Measurements from ENCODE around the gene KRTAP1-1. TPM values are rescaled to one million over a fixed set of nuclear protein-coding genes. Genes with fewer than 3 reads are reported as not detected.
"Not testable (repeated sequence)": the region's sequence is repeated elsewhere in the genome, so short reads cannot be mapped to it uniquely, and the experiment has no call there.

The KRTAP1-1 gene
- total and polyA plus RNA-seq, 8 donors, result not detected

DNA sequence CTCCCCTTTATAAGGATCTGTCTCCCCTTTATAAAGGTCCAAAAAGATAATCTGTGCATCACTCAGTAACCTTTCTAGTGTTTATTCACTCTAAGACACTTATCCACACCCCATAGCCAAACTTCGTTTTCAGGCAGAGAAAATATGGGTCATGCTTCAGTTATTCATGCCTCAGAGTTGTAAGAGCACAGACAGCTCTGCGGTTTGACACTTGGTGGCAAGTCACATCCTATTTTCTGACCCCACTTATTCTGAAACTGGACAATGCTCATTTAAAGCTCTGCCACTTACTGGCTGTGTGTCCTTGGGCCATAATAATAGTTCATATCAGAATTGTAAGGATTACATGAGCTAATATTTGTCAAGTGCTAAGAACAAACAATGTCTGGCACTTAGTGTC lies 7.9 kb upstream of the KRTAP1-1 start:
- TF ChIP-seq, protein P1, sequence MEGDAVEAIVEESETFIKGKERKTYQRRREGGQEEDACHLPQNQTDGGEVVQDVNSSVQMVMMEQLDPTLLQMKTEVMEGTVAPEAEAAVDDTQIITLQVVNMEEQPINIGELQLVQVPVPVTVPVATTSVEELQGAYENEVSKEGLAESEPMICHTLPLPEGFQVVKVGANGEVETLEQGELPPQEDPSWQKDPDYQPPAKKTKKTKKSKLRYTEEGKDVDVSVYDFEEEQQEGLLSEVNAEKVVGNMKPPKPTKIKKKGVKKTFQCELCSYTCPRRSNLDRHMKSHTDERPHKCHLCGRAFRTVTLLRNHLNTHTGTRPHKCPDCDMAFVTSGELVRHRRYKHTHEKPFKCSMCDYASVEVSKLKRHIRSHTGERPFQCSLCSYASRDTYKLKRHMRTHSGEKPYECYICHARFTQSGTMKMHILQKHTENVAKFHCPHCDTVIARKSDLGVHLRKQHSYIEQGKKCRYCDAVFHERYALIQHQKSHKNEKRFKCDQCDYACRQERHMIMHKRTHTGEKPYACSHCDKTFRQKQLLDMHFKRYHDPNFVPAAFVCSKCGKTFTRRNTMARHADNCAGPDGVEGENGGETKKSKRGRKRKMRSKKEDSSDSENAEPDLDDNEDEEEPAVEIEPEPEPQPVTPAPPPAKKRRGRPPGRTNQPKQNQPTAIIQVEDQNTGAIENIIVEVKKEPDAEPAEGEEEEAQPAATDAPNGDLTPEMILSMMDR (IDR thresholded peaks at IDR 0.05), result no peak
- Histone ChIP-seq H3K4me1 (no peaks in the 10 kb centered on the region), H3K27me3 (peaks cover 3 to 39% of the 10 kb centered on the region in 2 donors), H3K4me3 (no peak overlapping the region), H3K9me3 (peaks cover 0 to 1% of the 10 kb centered on the region in 2 donors), H3K27ac (no peak overlapping the region), H3K36me3 (no peaks in the 10 kb centered on the region)
- intact Hi-C loops (cut with DNase I), result no loop called here
- DNase-seq (no peak), ATAC-seq (no peak)

DNA sequence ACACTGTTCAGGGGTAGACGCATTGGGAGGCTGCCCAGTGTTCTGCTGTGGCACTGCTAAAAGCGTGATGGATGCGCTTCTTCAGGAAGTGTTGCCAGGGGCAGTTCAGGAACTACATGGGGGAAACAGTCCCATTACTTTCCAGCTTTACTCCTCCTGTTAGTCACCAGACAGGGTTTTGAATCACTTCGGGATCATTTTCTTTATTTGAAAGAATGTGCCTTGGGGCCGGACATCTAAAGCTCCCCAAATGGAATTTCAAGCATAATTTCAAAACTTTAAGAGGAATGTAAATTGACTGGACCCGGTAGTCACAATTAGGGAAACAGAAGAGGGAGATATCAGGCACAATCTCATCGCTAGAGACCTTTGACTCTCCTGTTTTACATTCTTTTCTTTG lies 7.2 kb upstream of the KRTAP1-1 start:
- ATAC-seq, result no peak
- TF ChIP-seq, protein P1 (IDR thresholded peaks at IDR 0.05), result no peak
- intact Hi-C loops (cut with DNase I), result no loop called here

DNA sequence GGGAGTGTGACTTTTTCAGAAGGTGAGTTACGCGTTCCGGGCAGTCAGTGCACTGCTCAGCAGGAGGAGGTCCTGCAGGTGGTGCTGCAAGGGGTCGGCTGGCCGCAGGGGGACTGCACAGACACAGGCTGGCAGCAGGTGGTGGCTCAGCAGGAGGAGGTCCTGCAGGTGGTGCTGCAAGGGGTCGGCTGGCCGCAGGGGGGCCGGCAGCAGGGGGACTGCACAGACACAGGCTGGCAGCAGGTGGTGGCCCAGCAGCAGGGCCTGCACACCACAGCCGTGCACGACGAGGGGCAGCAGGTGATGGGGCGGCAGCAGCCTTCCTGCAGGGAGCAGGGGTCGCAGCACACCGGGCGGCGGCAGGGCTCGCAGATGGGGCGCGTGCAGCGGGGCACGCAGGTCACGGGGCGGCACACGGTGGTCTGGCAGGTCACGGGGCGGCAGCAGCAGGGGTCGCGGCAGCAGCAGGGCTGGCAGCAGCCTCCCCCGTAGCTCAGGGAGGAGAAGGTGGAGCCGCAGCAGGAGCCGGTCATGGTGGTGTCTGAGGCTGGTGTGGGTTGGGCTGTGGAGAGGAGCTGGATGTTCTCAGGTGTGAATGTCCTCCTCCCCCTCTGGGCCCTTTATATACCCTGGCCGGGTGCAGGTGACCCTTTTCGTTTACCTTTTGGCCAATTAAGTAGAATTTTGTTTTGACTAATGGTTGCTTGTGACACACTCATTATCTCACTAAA lies 5.7 kb upstream of the KRTAP1-1 start, which contains the start of gene KRTAP2-1:
KRTAP2-1 (minus strand) TSS at position 582 of the 731 bp plus-strand sequence; CDS start at position 533, 49 bp downstream.
- intact Hi-C loops (cut with DNase I); H3K27ac ChIP-seq; ATAC-seq; DNase-seq; H3K4me3 ChIP-seq; H3K9me3 ChIP-seq; H3K4me1 ChIP-seq; H3K36me3 ChIP-seq: not testable (repeated sequence)
- H3K27me3 ChIP-seq, result peaks cover 3 to 39% of the 10 kb centered on the region in 2 donors

More for the DNA sequence above, 7.2 kb upstream of the KRTAP1-1 start:
- Histone ChIP-seq H3K27ac (no peak overlapping the region), H3K9me3 (peaks cover 0 to 3% of the 10 kb centered on the region in 2 donors), H3K27me3 (peaks cover 3 to 39% of the 10 kb centered on the region in 2 donors), H3K4me3 (no peak overlapping the region), H3K36me3 (no peaks in the 10 kb centered on the region), H3K4me1 (no peaks in the 10 kb centered on the region)
- DNase-seq, result no peak

DNA sequence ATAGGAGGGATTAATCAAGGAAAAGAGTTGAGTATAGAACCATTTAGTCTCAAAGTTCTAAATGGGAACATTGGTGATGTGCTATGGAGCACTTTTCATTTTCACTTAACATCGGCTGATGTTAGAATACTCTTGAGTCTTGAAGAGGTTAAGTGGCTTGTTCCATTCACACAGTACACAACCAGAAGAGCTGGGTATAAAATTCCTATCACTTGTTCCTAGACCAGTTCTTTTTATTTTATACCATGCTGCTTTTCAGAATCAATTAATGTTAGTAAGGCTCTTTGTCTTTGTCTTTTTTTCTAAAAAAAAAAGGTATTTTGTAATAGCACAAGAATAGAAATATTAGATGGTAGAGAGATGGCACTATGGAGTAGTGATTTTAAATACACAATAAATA lies 1.7 kb upstream of the KRTAP1-1 start:
- H3K27me3 ChIP-seq, result peaks cover 3 to 19% of the 10 kb centered on the region in 2 donors
- H3K36me3 ChIP-seq, result no peaks in the 10 kb centered on the region
- H3K4me1 ChIP-seq, result no peaks in the 10 kb centered on the region
- TF ChIP-seq, protein P1 (IDR thresholded peaks at IDR 0.05), result no peak
- no peak for DNase-seq
- no peak overlapping the region for H3K27ac ChIP-seq
- no peak for ATAC-seq
- H3K4me3 ChIP-seq, result no peak overlapping the region
- intact Hi-C loops (cut with DNase I), result no loop called here
- peaks cover 0 to 3% of the 10 kb centered on the region in 2 donors for H3K9me3 ChIP-seq

DNA sequence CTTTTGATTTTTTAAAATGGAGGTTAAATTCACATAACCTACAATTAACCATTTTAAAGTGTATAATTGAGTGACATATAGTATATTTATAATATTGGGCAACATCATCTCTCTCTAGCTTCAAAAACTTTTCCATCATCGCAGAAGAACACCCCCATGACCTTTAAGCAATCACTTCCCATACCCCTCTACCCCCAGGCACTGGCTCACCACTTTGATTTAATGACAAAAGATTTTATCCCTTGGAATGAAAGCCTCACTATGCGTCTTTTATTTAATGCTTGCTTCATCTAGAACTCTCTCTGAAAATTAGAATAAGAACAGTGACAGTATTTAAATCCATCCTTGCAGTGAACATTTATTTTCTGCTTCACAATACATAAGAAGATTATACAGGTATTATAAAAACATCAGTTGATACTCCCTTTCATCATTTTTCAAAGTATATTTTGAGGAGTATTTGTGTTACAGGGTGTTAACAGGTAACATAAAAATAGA lies 3.3 kb downstream of the KRTAP1-1 start:
- Histone ChIP-seq H3K4me1 (no peaks in the 10 kb centered on the region), H3K4me3 (no peak overlapping the region), H3K36me3 (no peaks in the 10 kb centered on the region), H3K9me3 (no peaks in the 10 kb centered on the region), H3K27ac (no peak overlapping the region), H3K27me3 (no peaks in the 10 kb centered on the region)
- intact Hi-C loops (cut with DNase I), result no loop called here
- TF ChIP-seq, protein P1 (IDR thresholded peaks at IDR 0.05), result no peak
- ATAC-seq, result no peak
- no peak for DNase-seq

DNA sequence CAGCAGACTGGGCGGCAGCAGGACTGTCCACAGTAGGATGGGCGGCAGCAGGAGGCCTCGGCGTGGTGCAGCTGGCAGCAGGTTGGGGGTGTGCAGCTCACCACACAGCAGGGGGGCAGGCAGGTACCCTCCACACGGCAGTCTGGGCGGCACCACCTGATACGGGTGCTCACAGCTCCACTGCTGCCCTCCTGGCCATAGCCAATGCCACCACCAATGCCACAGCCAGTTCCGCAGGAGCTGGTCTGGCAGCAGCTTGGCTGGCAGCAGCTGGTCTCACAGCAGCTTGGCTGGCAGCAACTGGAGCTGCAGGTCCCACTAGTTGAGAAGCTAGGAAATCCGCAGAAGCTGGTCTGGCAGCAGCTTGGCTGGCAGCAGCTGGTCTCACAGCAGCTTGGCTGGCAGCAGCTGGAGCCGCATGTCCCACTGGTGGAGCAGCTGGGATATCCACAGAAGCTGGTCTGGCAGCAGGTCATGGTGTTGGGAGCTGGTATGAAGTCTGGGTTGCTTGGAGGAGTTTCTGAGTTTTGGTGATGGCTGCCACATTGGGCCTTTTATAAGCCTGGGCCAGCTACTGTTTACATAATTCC lies 6.8 kb downstream of the KRTAP1-1 start, which contains the start of gene KRTAP1-3:
KRTAP1-3 (minus strand) TSS at position 529 of the 590 bp plus-strand sequence; CDS start at position 476, 53 bp downstream.
- H3K36me3 ChIP-seq; ATAC-seq; intact Hi-C loops (cut with DNase I); H3K4me3 ChIP-seq; H3K9me3 ChIP-seq; DNase-seq; H3K27ac ChIP-seq; H3K4me1 ChIP-seq: not testable (repeated sequence)
- H3K27me3 ChIP-seq, result peaks cover 0 to 17% of the 10 kb centered on the region in 2 donors
